IgD-negative memory B cell (primary cell): ENCODE data around the gene PDIA5. TPM values are rescaled to one million over a fixed set of nuclear protein-coding genes. Genes with fewer than 3 reads are reported as not detected.
A peak's percentile ranks its signal among the peaks of the same experiment; 100 is the strongest.
"Not testable (repeated sequence)": the region's sequence is repeated elsewhere in the genome, so short reads cannot be mapped to it uniquely, and the experiment has no call there.

Source experiments
- H3K27ac Mint-ChIP-seq, 3 donors: one replicate each; pipeline ENCODE4 v1.8.0; 2020 to 2022; ENCODE audit warnings: mild to moderate bottlenecking in 3 of 3, mixed read lengths in 3 of 3, moderate library complexity in 1 of 3
- H3K27me3 Mint-ChIP-seq: one replicate; pipeline ENCODE4 v1.8.0; 2021; ENCODE audit warnings: mixed read lengths
- H3K36me3 Mint-ChIP-seq: one replicate; pipeline ENCODE4 v1.8.0; 2020; ENCODE audit warnings: mild to moderate bottlenecking, mixed read lengths
- H3K4me1 Mint-ChIP-seq, 3 donors: one replicate each; pipeline ENCODE4 v1.8.0; 2020 to 2022; ENCODE audit warnings: mixed read lengths in 3 of 3, mild to moderate bottlenecking in 1 of 3
- H3K4me3 Mint-ChIP-seq, 4 donors: one replicate each; pipeline ENCODE4 v1.8.0; 2020 to 2022; ENCODE audit warnings: mild to moderate bottlenecking in 4 of 4, mixed read lengths in 4 of 4, moderate library complexity in 3 of 4
- H3K9me3 Mint-ChIP-seq, 3 donors: one replicate each; pipeline ENCODE4 v1.8.0; 2020 to 2021; ENCODE audit warnings: mixed read lengths in 3 of 3, mild to moderate bottlenecking in 1 of 3
- polyA plus RNA-seq: library from polyadenylated mRNA; unstranded; fragments of 300-500 nt; fragmentation: Illumina TruSeq; gene quantifications from one replicate; pipeline ENCODE4 v1.2.3, GENCODE V29; 2021

Gene PDIA5
- polyA plus RNA-seq, 1 donor from 2014 or later: 4.2 TPM

DNA sequence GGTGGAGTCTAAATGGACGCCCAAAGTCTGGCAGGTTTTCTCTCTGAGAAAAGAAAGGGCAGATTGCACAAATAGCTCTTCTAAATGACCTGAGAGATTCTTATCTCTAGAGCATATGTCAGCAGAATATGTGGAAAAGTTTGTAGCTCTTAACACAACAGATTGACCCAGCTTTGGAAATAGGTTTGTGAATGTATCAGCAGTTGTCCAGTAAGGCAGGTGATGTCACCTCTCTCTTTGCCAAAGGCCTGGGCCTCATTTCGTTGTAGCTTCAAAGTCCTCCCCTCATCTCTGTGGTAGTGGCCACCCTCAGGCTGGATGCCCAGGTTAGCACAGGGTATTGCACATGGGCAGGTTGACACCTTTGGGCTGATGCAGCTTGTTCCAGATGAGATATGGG lies 36.0 kb downstream of the PDIA5 start:
- Mint-ChIP-seq H3K4me1 (peaks cover 6 to 7% (median 6%) of the 10 kb centered on the region in 3 donors), H3K9me3 (no peaks in the 10 kb centered on the region), H3K27ac (no peak overlapping the region), H3K4me3 (no peak overlapping the region), H3K27me3 (no peaks in the 10 kb centered on the region), H3K36me3 (peaks cover 3% of the 10 kb centered on the region)

DNA sequence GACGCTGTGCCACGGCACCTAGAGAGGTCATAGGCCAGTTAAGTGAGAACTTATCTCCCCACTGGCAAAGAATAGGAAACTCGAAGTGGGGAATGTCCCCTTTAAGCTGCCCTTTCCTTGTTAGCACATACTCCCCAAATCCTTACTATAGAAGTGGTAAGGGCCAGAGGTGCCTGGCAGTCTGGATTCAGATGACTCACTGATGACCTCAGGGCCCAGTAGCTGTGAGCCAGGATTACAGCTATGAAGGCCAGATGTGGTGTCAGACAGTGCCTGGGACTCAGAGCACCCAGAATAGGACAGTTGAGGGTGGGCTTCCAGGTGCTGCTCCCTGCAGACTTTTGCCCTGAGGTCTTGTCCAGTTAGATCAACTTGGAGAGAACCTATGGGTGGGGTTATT lies 37.7 kb downstream of the PDIA5 start:
- Mint-ChIP-seq H3K27ac (no peak overlapping the region), H3K9me3 (no peaks in the 10 kb centered on the region), H3K4me1 (peaks cover 6 to 7% (median 6%) of the 10 kb centered on the region in 3 donors), H3K4me3 (no peak overlapping the region), H3K27me3 (no peaks in the 10 kb centered on the region), H3K36me3 (peaks cover 2% of the 10 kb centered on the region)

DNA sequence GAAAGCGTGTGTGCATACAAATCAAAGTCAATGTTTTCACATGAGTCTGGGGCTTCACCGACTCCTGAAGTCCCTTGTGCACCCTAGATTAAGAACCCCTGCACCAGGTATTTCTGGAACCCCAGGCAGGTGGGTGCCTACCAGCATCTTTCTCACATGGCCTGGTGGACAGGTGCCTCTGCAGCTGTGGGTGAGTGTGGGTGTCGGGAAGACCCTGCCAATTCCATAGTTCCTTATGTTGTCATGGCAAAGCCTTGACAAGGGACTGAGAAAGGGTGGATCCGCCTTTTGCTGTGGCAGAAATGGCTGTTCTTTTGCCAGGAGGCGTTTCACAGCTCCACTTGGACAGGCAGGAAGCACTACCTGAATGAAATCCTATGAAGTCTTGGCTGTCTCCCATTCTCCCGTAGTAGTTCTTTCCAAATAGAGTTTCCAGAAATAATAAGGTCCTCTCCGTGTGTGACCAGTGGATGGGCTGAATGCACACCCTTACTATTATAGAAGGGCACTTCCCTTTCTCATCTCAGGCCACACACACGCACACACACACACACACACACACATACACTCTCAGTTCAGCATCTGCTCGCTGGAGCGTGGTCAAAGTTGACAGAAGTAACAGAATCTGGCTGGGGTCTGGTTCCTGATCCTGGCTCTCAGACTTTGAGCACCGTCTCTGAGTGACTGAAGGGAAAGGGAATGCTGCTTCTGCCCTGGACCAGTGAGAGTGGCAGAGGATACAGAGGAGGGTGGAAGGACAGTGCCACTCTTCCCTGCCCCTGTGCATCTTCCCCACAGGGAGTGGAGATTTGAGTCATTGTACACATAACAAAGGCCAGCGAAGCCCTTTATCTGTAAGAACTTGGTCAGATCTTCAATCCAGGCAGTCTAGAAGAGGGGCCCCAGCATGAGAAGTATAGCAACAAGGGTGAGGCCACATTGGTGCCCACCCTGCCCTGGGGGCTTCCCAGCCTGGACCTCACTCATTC lies 38.7 kb downstream of the PDIA5 start:
- peak overlapping the region in 1 of 4 donors; percentile 5 for H3K4me3 Mint-ChIP-seq
- no peaks in the 10 kb centered on the region for H3K27me3 Mint-ChIP-seq
- peak overlapping the region in 2 of 3 donors; percentile 6 to 15 for H3K27ac Mint-ChIP-seq
- H3K9me3 Mint-ChIP-seq: no peaks in the 10 kb centered on the region
- peaks cover 3% of the 10 kb centered on the region for H3K36me3 Mint-ChIP-seq
- H3K4me1 Mint-ChIP-seq: peaks cover 6 to 11% (median 7%) of the 10 kb centered on the region in 3 donors

DNA sequence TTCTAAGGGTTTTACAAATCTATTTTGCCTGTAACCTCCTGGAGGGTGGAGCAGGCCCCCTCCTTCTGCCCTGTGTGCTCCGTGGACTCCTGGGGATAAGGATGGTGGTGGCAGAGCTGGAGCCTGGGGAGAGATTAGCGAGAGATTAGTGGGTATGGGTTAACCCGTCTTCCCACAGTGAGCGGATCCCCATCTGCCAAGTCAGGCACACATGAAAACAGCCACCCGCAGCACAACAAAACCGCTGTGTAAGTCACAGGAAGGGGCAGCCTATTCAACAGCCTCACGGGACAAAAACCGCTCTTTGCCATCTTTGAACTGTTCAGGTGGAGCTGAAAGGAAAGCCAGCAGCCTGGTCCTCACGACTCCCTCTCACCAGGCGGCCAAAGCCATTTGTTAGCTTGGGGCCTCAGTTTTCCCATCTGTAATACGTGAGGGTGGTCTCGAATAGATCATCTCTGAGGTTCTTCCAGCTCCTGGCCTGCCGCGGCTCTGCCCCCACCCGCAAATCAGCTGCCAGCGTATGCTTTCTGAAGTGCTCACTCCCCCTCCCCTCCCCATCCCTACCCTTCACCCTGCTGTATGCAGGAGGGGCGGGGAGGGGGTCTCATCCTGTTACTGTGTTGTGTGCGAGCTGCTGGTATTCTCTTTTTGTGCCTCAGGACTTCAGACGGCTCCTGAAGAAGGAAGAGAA lies 43.6 kb downstream of the PDIA5 start:
- Mint-ChIP-seq H3K9me3 (no peaks in the 10 kb centered on the region), H3K27ac (no peak overlapping the region), H3K4me1 (peaks cover 5 to 13% (median 7%) of the 10 kb centered on the region in 3 donors), H3K4me3 (no peak overlapping the region), H3K27me3 (no peaks in the 10 kb centered on the region), H3K36me3 (peaks cover 2% of the 10 kb centered on the region)

DNA sequence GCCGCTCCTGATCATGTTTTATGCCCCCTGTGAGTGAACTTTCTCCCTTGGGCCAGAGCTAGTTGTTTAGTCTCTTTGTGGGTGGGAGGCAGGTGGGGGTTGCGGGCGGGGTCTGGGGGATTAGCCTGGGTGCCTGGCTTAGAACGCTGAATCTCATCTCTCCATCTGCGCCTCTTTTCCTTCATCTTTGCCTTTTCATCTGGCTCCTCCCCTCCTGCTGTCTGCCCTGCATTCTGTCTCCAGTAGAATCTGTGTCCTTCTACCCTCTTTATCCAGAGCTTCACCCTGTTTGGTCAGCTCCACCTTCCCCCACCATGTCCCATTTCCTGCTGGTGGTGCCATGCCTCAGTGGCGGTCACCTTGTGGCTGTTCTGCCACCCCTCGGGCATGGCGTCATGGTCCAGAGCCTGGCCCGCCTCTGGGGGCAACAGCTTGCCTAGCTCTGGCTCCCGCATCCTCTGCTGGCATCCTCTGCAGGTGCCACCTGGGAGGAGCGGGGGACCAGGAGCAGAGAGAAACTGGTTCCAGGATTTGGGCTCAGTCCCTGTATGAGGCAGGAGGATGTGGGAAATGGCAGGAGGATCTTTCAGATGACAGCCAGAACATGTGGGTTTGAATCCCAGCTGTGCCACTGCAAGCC lies 44.3 kb downstream of the PDIA5 start:
- Mint-ChIP-seq H3K27ac (peak overlapping the region in 1 of 3 donors; percentile 50), H3K4me1 (peaks cover 0 to 9% (median 3%) of the 10 kb centered on the region in 3 donors), H3K27me3 (no peaks in the 10 kb centered on the region), H3K4me3 (peak overlapping the region in 1 of 4 donors; percentile 52), H3K36me3 (peaks cover 2% of the 10 kb centered on the region), H3K9me3 (no peaks in the 10 kb centered on the region)

DNA sequence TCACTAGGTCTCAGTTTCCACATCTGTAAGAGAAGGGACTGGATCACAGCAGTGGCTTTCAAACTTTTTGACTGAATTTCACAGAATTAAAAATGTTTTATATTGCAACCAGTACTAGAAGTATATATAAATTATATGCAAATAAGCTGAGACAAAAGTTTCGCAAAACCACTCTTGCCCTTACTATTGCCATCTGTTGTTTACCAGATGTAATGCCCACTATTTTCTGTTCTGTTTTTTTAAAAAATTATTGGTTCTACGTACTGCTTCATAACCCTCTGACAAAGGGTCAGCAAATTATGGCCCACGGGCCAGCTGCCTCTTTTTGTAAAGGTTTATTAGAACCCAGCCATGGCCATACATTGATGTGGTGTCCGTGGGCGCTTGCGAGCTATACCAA lies 44.8 kb downstream of the PDIA5 start:
- Mint-ChIP-seq H3K9me3 (no peaks in the 10 kb centered on the region), H3K27ac (peak overlapping the region in 1 of 3 donors; percentile 50), H3K4me1 (peaks cover 0 to 9% (median 3%) of the 10 kb centered on the region in 3 donors), H3K4me3 (peak overlapping the region in 1 of 4 donors; percentile 52), H3K27me3 (no peaks in the 10 kb centered on the region), H3K36me3 (peaks cover 2% of the 10 kb centered on the region)

DNA sequence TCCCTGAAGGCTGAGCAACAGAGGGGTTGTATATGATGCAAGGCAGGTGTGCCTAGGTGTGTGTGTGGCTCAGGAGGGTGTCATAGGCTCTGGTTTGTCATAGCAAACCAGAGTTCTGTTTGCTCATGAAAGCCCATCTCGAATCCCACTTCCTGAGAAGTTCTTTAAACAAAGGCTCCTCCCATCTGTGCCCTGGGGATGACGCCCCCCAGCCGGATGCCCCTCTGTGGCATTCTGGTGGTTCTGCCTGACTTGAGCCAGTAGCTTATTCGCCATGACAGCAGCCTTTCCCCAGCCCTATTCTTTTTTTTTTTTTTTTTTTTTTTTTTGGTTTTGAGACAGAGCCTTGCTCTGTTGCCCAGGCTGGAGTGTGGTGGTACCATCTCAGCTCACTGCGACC lies 45.4 kb downstream of the PDIA5 start:
- H3K27me3 Mint-ChIP-seq: no peaks in the 10 kb centered on the region
- no peaks in the 10 kb centered on the region for H3K9me3 Mint-ChIP-seq
- H3K27ac Mint-ChIP-seq: no peak overlapping the region
- peaks cover 4% of the 10 kb centered on the region for H3K36me3 Mint-ChIP-seq
- H3K4me1 Mint-ChIP-seq: peaks cover 0 to 9% (median 3%) of the 10 kb centered on the region in 3 donors
- no peak overlapping the region for H3K4me3 Mint-ChIP-seq

DNA sequence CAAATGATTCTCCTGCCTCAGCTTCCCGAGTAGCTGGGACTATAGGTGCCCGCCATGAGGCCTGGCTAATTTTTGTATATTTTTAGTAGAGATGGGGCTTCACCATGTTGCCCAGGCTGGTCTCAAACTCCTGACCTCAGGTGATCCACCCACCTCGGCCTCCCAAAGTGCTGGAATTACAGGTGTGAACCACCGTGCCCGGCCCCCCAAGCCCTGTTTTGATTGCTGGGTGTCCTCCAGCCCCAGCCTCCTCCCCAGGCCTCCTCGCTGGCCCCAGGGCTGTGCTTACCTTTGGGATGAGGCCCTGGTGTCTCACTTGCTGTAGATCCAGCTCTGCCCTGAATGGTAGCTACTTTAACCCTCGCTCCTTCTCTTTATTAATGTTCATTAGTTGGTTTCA lies 45.8 kb downstream of the PDIA5 start:
- not testable (repeated sequence) for H3K9me3 Mint-ChIP-seq, H3K36me3 Mint-ChIP-seq, H3K4me1 Mint-ChIP-seq, H3K4me3 Mint-ChIP-seq, H3K27ac Mint-ChIP-seq, H3K27me3 Mint-ChIP-seq

DNA sequence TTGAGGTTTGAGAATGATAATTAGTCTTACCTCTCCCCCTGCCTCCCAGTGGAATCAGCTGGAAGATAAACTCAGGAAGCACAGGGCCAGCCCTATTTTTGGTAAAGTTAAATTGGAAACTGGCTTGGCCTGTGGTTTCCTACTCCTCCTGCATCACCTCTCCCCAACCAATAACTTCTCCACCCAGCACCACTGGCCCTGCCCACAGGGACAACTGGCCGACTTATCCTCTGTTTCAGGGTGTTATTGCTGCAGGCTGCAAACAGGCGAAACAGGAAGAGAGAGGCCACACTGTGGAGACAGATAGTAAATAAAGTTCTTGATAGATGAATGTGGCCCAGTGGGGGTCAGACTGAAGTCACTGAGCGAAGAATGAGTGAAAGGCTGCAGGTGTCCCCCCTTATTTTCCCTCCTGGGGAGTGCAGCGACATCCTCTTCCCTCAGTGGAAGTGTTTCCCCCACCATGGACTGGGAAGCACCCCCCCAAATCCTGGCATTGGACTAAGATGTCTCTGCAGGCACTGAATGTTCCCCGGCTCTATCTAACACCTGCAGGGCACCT lies 47.1 kb downstream of the PDIA5 start:
- H3K4me1 Mint-ChIP-seq: peaks cover 0 to 9% (median 3%) of the 10 kb centered on the region in 3 donors
- H3K27me3 Mint-ChIP-seq: no peaks in the 10 kb centered on the region
- peaks cover 7% of the 10 kb centered on the region for H3K36me3 Mint-ChIP-seq
- no peaks in the 10 kb centered on the region for H3K9me3 Mint-ChIP-seq
- H3K27ac Mint-ChIP-seq: peak overlapping the region in 1 of 3 donors; percentile 41
- peak overlapping the region in 1 of 4 donors; percentile 84 for H3K4me3 Mint-ChIP-seq

DNA sequence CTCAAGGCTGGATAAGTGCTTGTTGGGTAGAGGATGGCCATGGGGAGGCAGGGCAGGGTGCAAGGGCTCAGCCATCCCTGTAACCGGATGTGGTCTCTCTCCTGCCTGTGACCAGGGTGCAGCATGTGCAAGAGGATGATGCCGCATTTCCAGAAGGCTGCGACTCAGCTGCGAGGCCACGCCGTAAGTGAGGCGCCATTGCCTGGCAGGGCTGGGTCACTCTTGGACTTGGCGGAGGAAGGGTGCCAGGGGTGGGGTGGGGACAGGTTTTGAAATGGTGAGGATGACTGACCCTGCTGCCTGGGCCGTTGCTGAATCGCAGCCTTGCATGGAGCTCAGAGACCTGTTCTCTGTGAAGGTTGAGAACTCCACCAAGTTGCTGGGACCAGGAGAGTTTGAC lies 49.3 kb downstream of the PDIA5 start:
- H3K27me3 Mint-ChIP-seq: no peaks in the 10 kb centered on the region
- H3K27ac Mint-ChIP-seq: no peak overlapping the region
- peaks cover 0 to 5% (median 3%) of the 10 kb centered on the region in 3 donors for H3K4me1 Mint-ChIP-seq
- H3K9me3 Mint-ChIP-seq: no peaks in the 10 kb centered on the region
- H3K36me3 Mint-ChIP-seq: peaks cover 6% of the 10 kb centered on the region
- no peak overlapping the region for H3K4me3 Mint-ChIP-seq

DNA sequence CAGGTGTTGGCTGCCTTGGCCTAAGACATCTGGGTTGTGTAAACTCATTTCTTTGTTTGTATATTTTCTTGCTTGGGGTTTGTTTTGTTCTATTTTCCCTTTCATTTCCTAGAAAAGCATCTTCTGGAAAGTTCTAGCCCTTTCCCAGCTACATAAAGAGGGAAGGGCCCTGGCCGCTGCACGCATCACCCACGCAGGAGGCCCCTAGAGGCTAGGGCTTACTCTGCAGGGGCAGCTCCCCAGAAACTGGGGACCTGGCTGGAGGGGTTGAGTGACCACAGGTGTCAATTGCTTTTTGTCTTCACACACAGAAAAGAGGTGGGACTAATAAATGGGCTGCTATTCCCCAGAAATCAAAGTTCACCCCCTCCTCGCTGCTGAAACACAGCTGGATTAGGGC lies 52.6 kb downstream of the PDIA5 start:
- no peaks in the 10 kb centered on the region for H3K9me3 Mint-ChIP-seq
- H3K4me1 Mint-ChIP-seq: no peaks in the 10 kb centered on the region
- H3K4me3 Mint-ChIP-seq: peak overlapping the region in 1 of 4 donors; percentile 15
- H3K36me3 Mint-ChIP-seq: peaks cover 6% of the 10 kb centered on the region
- no peaks in the 10 kb centered on the region for H3K27me3 Mint-ChIP-seq
- peak overlapping the region in 1 of 3 donors; percentile 73 for H3K27ac Mint-ChIP-seq

DNA sequence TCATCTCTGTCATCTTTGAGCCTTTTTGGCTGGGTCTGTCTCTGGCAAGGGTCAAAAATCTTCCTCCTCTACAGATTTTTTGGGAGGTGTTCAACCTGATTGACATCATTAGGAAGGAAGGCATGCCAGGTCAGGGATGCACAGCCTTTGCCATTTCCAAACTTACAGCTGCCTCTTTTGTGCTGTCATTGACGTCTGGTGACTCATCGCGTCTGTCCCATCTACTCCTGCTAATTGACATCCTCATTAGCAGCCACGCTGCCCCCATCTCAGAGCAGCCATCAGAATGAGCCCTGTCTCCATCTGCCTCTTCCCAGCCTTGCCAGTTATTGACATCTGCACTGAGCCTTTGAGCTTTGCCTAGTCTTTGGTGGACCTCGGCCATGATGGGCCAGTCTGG lies 53.0 kb downstream of the PDIA5 start:
- Mint-ChIP-seq H3K4me3 (peak overlapping the region in 1 of 4 donors; percentile 15), H3K27me3 (no peaks in the 10 kb centered on the region), H3K4me1 (no peaks in the 10 kb centered on the region), H3K36me3 (peaks cover 6% of the 10 kb centered on the region), H3K27ac (peak overlapping the region in 1 of 3 donors; percentile 73), H3K9me3 (no peaks in the 10 kb centered on the region)

DNA sequence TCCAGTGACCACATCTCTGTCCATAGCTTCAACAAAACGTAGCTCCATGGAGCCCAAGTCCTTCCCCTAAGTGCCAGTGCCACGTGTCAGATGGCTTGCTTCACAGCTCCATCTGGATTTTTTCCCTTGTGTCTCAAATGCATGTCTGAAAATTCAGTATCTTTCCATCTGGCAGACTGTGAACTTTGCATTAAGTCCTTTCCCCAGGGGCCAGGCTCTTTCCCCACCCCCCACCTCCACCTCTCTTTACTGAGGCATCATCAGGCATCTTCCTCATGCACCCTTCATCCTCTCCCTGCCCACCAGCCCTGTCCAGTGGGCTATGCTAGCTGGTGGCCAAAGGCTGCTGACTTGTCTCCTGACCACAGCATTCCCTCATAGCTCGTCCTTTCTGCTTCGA lies 53.7 kb downstream of the PDIA5 start:
- Mint-ChIP-seq H3K9me3 (no peaks in the 10 kb centered on the region), H3K27me3 (no peaks in the 10 kb centered on the region), H3K4me3 (no peak overlapping the region), H3K27ac (peak overlapping the region in 1 of 3 donors; percentile 63), H3K36me3 (peaks cover 6% of the 10 kb centered on the region), H3K4me1 (no peaks in the 10 kb centered on the region)

DNA sequence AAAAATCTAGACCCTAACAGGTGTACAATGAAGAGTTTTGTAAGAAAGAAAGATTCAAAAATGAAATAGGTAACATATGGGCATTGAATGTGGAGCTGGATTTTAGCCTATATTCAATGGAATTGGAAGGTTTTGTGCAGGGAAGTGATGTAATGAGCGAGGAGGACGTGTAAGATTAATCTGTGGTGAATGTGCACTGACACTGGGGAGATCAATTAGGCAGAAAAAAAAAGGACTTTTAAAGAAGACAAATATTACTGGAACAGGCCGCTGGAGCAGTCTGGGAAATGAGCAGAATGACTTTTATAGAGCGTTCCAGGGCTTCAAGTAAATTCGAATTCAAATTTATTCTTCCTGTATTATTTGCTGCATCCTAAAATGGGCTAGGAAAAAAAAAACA lies 55.2 kb downstream of the PDIA5 start:
- Mint-ChIP-seq H3K4me1 (no peaks in the 10 kb centered on the region), H3K27ac (no peak overlapping the region), H3K9me3 (no peaks in the 10 kb centered on the region), H3K27me3 (no peaks in the 10 kb centered on the region), H3K4me3 (no peak overlapping the region), H3K36me3 (peaks cover 7% of the 10 kb centered on the region)
